Measurements from ENCODE around the gene PKIG. TPM values are rescaled to one million over a fixed set of nuclear protein-coding genes. Genes with fewer than 3 reads are reported as not detected.

PKIG gene
- total RNA-seq, 1 experiment from 2014 or later, result 19.2 TPM

DNA sequence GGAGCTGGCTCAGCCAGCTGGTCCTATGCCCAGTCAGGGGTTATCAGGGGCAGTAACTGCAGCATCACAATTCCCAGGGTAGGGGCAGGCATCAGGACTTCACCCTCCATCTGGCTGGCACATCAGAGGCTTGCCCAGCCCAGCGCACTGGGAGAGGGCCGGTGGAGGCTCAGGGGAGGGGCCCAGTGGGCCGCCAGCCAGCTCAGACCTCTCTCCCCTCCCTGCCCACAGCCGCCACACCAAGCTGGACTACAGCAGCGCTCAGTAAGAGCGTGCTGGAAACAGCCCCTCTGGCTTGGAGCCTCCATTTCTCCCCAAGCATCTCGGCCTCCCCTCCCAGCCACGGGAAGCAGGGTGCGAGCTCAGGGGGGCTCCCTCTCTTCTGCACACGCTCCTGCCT lies 47.2 kb downstream of the PKIG start:
- H3K27ac Mint-ChIP-seq (ENCODE audit: low read depth, unreplicated experiment), result no peak overlapping the region
- ChIA-PET CTCF (interaction anchor here (0.7 to 1.0 kb wide), 3 partner anchors 9 to 55 kb away, joined by 3 read pairs; no protein-coding TSS in a partner anchor), POLR2A (interaction anchor here (1.3 kb wide), 1 partner anchor 16 kb away, joined by 6 read pairs; no protein-coding TSS in a partner anchor)
- no peak overlapping the region for H3K4me3 Mint-ChIP-seq (ENCODE audit: unreplicated experiment)
- no peaks in the 10 kb centered on the region for H3K4me1 Mint-ChIP-seq (ENCODE audit: insufficient read depth, unreplicated experiment)
- intact Hi-C loops (cut with micrococcal nuclease), result no loop called here
- no peaks in the 10 kb centered on the region for H3K27me3 Mint-ChIP-seq (ENCODE audit: insufficient read depth, unreplicated experiment)
- no TSS peak for BruUV-seq (replicated peaks)
- no peak for TF ChIP-seq CTCF (IDR thresholded peaks at IDR 0.05; ENCODE audit: unreplicated experiment)
- no peaks in the 10 kb centered on the region for H3K9me3 Mint-ChIP-seq (ENCODE audit: unreplicated experiment)
- DNase-seq (ENCODE audit: unreplicated experiment), result no peak
- peaks cover under 1% of the 10 kb centered on the region for H3K36me3 Mint-ChIP-seq (ENCODE audit: insufficient read depth, unreplicated experiment)

GRCh38 chr20:44630297-44630696 lies 47.9 kb downstream of the PKIG start:
- intact Hi-C loops (cut with micrococcal nuclease), result loop anchor here (2.0 kb wide), 1 partner anchor 53 kb away; no protein-coding TSS in a partner anchor
- no peaks in the 10 kb centered on the region for H3K36me3 Mint-ChIP-seq (ENCODE audit: insufficient read depth, unreplicated experiment)
- POLR2A ChIA-PET, result interaction anchor here (0.6 to 1.3 kb wide), 2 partner anchors 15 to 20 kb away, joined by 4 to 6 read pairs; no protein-coding TSS in a partner anchor
- no TSS peak for BruUV-seq (replicated peaks)
- no peak overlapping the region for H3K4me3 Mint-ChIP-seq (ENCODE audit: unreplicated experiment)
- no peak for DNase-seq (ENCODE audit: unreplicated experiment)
- H3K27ac Mint-ChIP-seq (ENCODE audit: low read depth, unreplicated experiment), result no peak overlapping the region
- no peaks in the 10 kb centered on the region for H3K9me3 Mint-ChIP-seq (ENCODE audit: unreplicated experiment)
- CTCF ChIA-PET, result interaction anchor here (0.6 to 1.6 kb wide), 3 partner anchors 20 to 112 kb away, joined by 3 to 5 read pairs (median 4); no protein-coding TSS in a partner anchor
- no peaks in the 10 kb centered on the region for H3K4me1 Mint-ChIP-seq (ENCODE audit: insufficient read depth, unreplicated experiment)
- no peak for TF ChIP-seq CTCF (IDR thresholded peaks at IDR 0.05; ENCODE audit: unreplicated experiment)
- no peaks in the 10 kb centered on the region for H3K27me3 Mint-ChIP-seq (ENCODE audit: insufficient read depth, unreplicated experiment)

GRCh38 chr20:44632103-44632752 lies 49.8 kb downstream of the PKIG start:
- Mint-ChIP-seq H3K4me1 (ENCODE audit: insufficient read depth, unreplicated experiment) (no peaks in the 10 kb centered on the region), H3K9me3 (ENCODE audit: unreplicated experiment) (no peaks in the 10 kb centered on the region), H3K27ac (ENCODE audit: low read depth, unreplicated experiment) (no peak overlapping the region), H3K36me3 (ENCODE audit: insufficient read depth, unreplicated experiment) (peaks cover 5% of the 10 kb centered on the region), H3K27me3 (ENCODE audit: insufficient read depth, unreplicated experiment) (no peaks in the 10 kb centered on the region), H3K4me3 (ENCODE audit: unreplicated experiment) (no peak overlapping the region)
- BruUV-seq (replicated peaks), result no TSS peak
- intact Hi-C loops (cut with micrococcal nuclease), result no loop called here
- CTCF ChIA-PET, result interaction anchor here (1.0 to 1.6 kb wide), 3 partner anchors 11 to 22 kb away, joined by 3 read pairs; no protein-coding TSS in a partner anchor
- no peak for DNase-seq (ENCODE audit: unreplicated experiment)
- POLR2A ChIA-PET, result interaction anchor here (0.8 kb wide), 1 partner anchor 24 kb away, joined by 3 read pairs; no protein-coding TSS in a partner anchor
- no peak for TF ChIP-seq CTCF (IDR thresholded peaks at IDR 0.05; ENCODE audit: unreplicated experiment)

- no peaks in the 10 kb centered on the region for H3K4me1 Mint-ChIP-seq (ENCODE audit: insufficient read depth, unreplicated experiment)
- no peak for DNase-seq (ENCODE audit: unreplicated experiment)
- no peak overlapping the region for H3K27ac Mint-ChIP-seq (ENCODE audit: low read depth, unreplicated experiment)
- intact Hi-C loops (cut with micrococcal nuclease), result no loop called here
- H3K9me3 Mint-ChIP-seq (ENCODE audit: unreplicated experiment), result no peaks in the 10 kb centered on the region
- no peak for TF ChIP-seq CTCF (IDR thresholded peaks at IDR 0.05; ENCODE audit: unreplicated experiment)
- H3K4me3 Mint-ChIP-seq (ENCODE audit: unreplicated experiment), result no peak overlapping the region
- H3K27me3 Mint-ChIP-seq (ENCODE audit: insufficient read depth, unreplicated experiment), result no peaks in the 10 kb centered on the region
- ChIA-PET POLR2A (no interaction called here), CTCF (interaction anchor here (0.6 to 1.0 kb wide), 2 partner anchors 19 to 516 kb away, joined by 3 read pairs; no protein-coding TSS in a partner anchor)
- H3K36me3 Mint-ChIP-seq (ENCODE audit: insufficient read depth, unreplicated experiment), result peaks cover 5% of the 10 kb centered on the region
- no TSS peak for BruUV-seq (replicated peaks)
These were observed 50.9 kb downstream of the PKIG start for GRCh38 chr20:44633187-44633810.

Measured in MCF 10A (cell line).